A549 (cell line): Measurements from ENCODE around the gene TSEN34. TPM values are rescaled to one million over a fixed set of nuclear protein-coding genes. Genes with fewer than 3 reads are reported as not detected.
"Not testable (repeated sequence)": the region's sequence is repeated elsewhere in the genome, so short reads cannot be mapped to it uniquely, and the experiment has no call there.

Experiments used
- ATAC-seq, 2 experiments: fragments of 200-7000 bp in 1 of 2; fragments of >200 bp in 1 of 2; cut with Nextera tagmentation in 1 of 2; cut with Tn5 transposase in 1 of 2; 3 replicates each; pipeline versions ENCODE4 v1.8.0 to v1.9.1; 2018 to 2020; ENCODE audit warnings: mild to moderate bottlenecking in 1 of 2, moderate library complexity in 1 of 2
- CTCF ChIA-PET: fragments of 300-600 bp; sonication (Branson Sonifier 250); formaldehyde crosslinking; extraction: SDS; loops from one replicate; lab custom pipeline; 2021; ENCODE audit warnings: antibody characterized with exemption, inconsistent platforms; lab: Yijun Ruan, JAX
- POLR2A ChIA-PET: fragments of 350-600 bp; formaldehyde crosslinking; extraction: SDS; loops from one replicate; lab custom pipeline; 2021; ENCODE audit warnings: antibody characterized with exemption, inconsistent platforms; lab: Yijun Ruan, JAX
- DNase-seq, 2 experiments: peaks; one replicate each; pipeline versions ENCODE4 v3.0.0 to v3.0.0-alpha.2; 2011 to 2016; ENCODE audit warnings: low read depth in 1 of 2, low spot score in 1 of 2
- FAIRE-seq: peaks from 2 replicates; lab custom pipeline; 2011; peaks lifted over from hg19 to GRCh38; lab: Jason Lieb, UNC
- H3K27ac ChIP-seq, 2 experiments: fragments of >200 bp; sonication (Bioruptor Twin); formaldehyde crosslinking; 3 replicates each; pipeline ENCODE4 v1.5.1; 2016 to 2017
- H3K4me1 ChIP-seq: fragments of >200 bp; sonication (Bioruptor Twin); formaldehyde crosslinking; 3 replicates; pipeline ENCODE4 v1.6.1; 2016
- H3K4me2 ChIP-seq: fragments of >200 bp; sonication (Bioruptor Twin); formaldehyde crosslinking; 3 replicates; pipeline ENCODE4 v1.6.1; 2016
- H3K4me3 ChIP-seq: fragments of >200 bp; sonication (Bioruptor Twin); formaldehyde crosslinking; 3 replicates; pipeline ENCODE4 v1.5.1; 2016
- H3K9me3 ChIP-seq: fragments of >200 bp; sonication (Bioruptor Twin); formaldehyde crosslinking; 3 replicates; pipeline ENCODE4 v1.6.1; 2016
- CHD2 ChIP-seq: fragments of 150-350 bp; IDR thresholded peaks from 2 replicates; pipeline ENCODE4 v1.6.1; 2014; ENCODE audit warnings: low read length; ENCODE audit not compliant: partially characterized antibody
- EHF ChIP-seq: fragments of 250-450 bp; sonication (Bioruptor Pico); IDR thresholded peaks from 2 replicates; pipeline ENCODE4 v1.5.0; 2020; ENCODE audit warnings: mild to moderate bottlenecking
- EP300 ChIP-seq, 2 experiments: fragments of >200 bp; sonication (Bioruptor Twin); formaldehyde crosslinking; IDR thresholded peaks; 2 replicates in 1 of 2; 3 replicates in 1 of 2; pipeline ENCODE4 v1.6.1; 2016 to 2017
- HOXA7 ChIP-seq: fragments of 250-450 bp; sonication (Bioruptor Pico); IDR thresholded peaks from 2 replicates; pipeline ENCODE4 v1.5.0; 2020; ENCODE audit warnings: mild to moderate bottlenecking, moderate library complexity
- MAZ ChIP-seq: fragments of 150-350 bp; IDR thresholded peaks from 2 replicates; pipeline ENCODE4 v1.6.1; 2014; ENCODE audit warnings: antibody characterized with exemption, low read depth, low read length, borderline replicate concordance
- RAD21 ChIP-seq, 2 experiments: fragments of >200 bp in 1 of 2; sonication (Bioruptor Twin) in 1 of 2; formaldehyde crosslinking in 1 of 2; IDR thresholded peaks in 1 of 2; conservative IDR thresholded peaks in 1 of 2; 2 replicates in 1 of 2; 3 replicates in 1 of 2; pipeline ENCODE4 v1.6.1; 2012 to 2018; ENCODE audit warnings: inconsistent platforms in 1 of 2
- SMC3 ChIP-seq: fragments of >200 bp; sonication (Bioruptor Twin); formaldehyde crosslinking; IDR thresholded peaks from 3 replicates; pipeline ENCODE4 v1.6.1; 2018; ENCODE audit warnings: inconsistent platforms
- SREBF2 ChIP-seq: fragments of 450-650 bp; IDR thresholded peaks from 2 replicates; pipeline ENCODE4 v1.6.1; 2014; ENCODE audit warnings: mild to moderate bottlenecking, moderate library complexity
- ZC3H11A ChIP-seq: fragments of 450-650 bp; IDR thresholded peaks from 2 replicates; pipeline ENCODE4 v1.6.1; 2014; ENCODE audit warnings: antibody characterized with exemption, mild to moderate bottlenecking
- ZNF302 ChIP-seq: fragments of 250-450 bp; sonication (Bioruptor Pico); IDR thresholded peaks from 2 replicates; pipeline ENCODE4 v1.9.0; 2021; ENCODE audit warnings: inconsistent platforms, mild to moderate bottlenecking, moderate library complexity
- ZSCAN20 ChIP-seq: fragments of 250-450 bp; sonication (Bioruptor Pico); IDR thresholded peaks from 2 replicates; pipeline ENCODE4 v1.8.0; 2022; ENCODE audit warnings: mild to moderate bottlenecking, moderate library complexity
- WGBS: methylation state at CpG from one replicate; pipeline ENCODE4 v1.1.6; 2017; ENCODE audit errors: missing lambda C conversion rate; 5-methylcytosine and 5-hydroxymethylcytosine counted together
- polyA plus RNA-seq, 4 experiments: library from polyadenylated mRNA; depleted of rRNA in 3 of 4; stranded (reverse); fragments of >200 nt; fragmentation: RNase III in 1 of 4; extraction: RNeasy Plus Mini Kit Qiagen cat#74134 plus additional on column Dnase treatment in 1 of 4; gene quantifications; 2 replicates in 3 of 4; 3 replicates in 1 of 4; pipeline ENCODE4 v1.2.3, GENCODE V29; 2011 to 2017
- TF ChIP-seq, protein P1 (sequence below): fragments of >200 bp; sonication (Bioruptor Twin); formaldehyde crosslinking; IDR thresholded peaks from 3 replicates; pipeline ENCODE4 v1.5.1; 2016
- TF ChIP-seq, protein P2 (sequence below): fragments of 450-650 bp; IDR thresholded peaks from 2 replicates; pipeline ENCODE4 v1.6.1; 2014; ENCODE audit warnings: antibody characterized with exemption
- TF ChIP-seq, protein P3 (sequence below): fragments of >200 bp; sonication (Bioruptor Twin); formaldehyde crosslinking; IDR thresholded peaks from 3 replicates; pipeline ENCODE4 v1.6.1; 2016
- TF ChIP-seq, protein P4 (sequence below): fragments of 250-450 bp; sonication (Bioruptor Pico); IDR thresholded peaks from 2 replicates; pipeline ENCODE4 v1.5.0; 2021; ENCODE audit warnings: mild to moderate bottlenecking, moderate library complexity, borderline replicate concordance

Gene TSEN34
- polyA plus RNA-seq, 2 of the 4 experiments (the other 2 are of a cell fraction) = 53.4 to 90.9 TPM

DNA sequence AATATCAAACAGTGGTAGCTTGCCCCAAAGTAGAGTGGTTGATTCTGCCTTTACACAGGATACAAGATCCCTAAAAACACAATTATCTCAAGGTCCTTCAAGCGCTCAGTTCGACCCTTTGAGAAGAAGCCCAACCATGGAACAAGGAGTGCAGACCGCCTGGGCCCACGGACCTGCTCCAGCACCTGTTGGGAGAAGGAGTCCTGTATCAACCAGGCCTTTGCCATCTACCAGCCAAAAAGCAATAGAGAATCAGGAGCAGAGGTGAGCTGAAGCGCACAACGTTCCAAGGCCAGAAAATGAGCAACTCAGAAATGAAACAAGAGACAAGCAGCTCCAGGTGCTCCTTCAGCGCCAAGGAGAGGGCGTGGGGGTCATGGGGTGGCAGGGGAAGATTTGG, 38.0 kb downstream of the TSEN34 start:
- no peaks in the 10 kb centered on the region for H3K4me1 ChIP-seq
- 75% methylated on average over 8 of the region's 8 CpGs for WGBS
- no peak overlapping the region for H3K4me2 ChIP-seq
- no peak for DNase-seq
- no peak overlapping the region for H3K4me3 ChIP-seq
- TF ChIP-seq ZNF302 (CRISPR knock-in tag) (no peak), SREBF2 (no peak), HOXA7 (no peak), EP300 (IDR thresholded peaks at IDR 0.05) (no peak), ZC3H11A (no peak), CHD2 (no peak), ZSCAN20 (no peak)
- H3K9me3 ChIP-seq = peaks cover 5% of the 10 kb centered on the region
- no peak for ATAC-seq
- no peak overlapping the region for H3K27ac ChIP-seq
- CTCF ChIA-PET = interaction anchor here (0.5 to 1.3 kb wide), 5 partner anchors 31 to 162 kb away, joined by 3 to 5 read pairs (median 3); no protein-coding TSS in a partner anchor
- FAIRE-seq = no peak
- POLR2A ChIA-PET = interaction anchor here (1.3 kb wide), 1 partner anchor 92 kb away, joined by 3 read pairs; the partner anchor contains the start of gene CNOT3

DNA sequence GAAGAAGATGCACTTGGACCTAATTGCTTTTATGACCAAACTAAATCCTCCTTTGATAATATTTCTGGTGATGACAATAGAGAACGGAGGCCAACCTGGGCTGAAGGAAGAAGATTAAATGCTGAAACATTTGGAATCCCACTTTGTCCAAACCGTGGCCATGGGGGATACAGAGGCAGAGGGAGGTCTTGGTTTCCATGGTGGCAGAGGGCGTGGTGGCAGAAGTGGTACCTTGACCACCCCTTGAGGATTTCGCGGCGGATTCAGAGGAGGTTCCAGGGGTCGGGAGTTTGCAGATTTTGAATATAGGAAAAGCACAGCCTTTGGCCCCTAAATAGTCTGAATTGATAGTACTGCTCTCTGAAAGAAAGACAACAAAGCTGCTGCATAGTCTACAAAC, 38.9 kb downstream of the TSEN34 start:
- ChIA-PET POLR2A (no interaction called here), CTCF (interaction anchor here (0.6 to 1.7 kb wide), 3 partner anchors 13 to 75 kb away, joined by 5 to 8 read pairs (median 5); partner anchors contain the start of gene LILRA6)
- 64% methylated on average over 7 of the region's 7 CpGs for WGBS
- DNase-seq (no peak), ATAC-seq (no peak), FAIRE-seq (no peak)
- H3K9me3 ChIP-seq = peaks cover 14% of the 10 kb centered on the region
- no peak overlapping the region for H3K27ac ChIP-seq
- no peak overlapping the region for H3K4me3 ChIP-seq
- no peak overlapping the region for H3K4me2 ChIP-seq
- TF ChIP-seq MAZ = no peak
- TF ChIP-seq, all 56 proteins: peak for 0
- H3K4me1 ChIP-seq = no peaks in the 10 kb centered on the region

DNA sequence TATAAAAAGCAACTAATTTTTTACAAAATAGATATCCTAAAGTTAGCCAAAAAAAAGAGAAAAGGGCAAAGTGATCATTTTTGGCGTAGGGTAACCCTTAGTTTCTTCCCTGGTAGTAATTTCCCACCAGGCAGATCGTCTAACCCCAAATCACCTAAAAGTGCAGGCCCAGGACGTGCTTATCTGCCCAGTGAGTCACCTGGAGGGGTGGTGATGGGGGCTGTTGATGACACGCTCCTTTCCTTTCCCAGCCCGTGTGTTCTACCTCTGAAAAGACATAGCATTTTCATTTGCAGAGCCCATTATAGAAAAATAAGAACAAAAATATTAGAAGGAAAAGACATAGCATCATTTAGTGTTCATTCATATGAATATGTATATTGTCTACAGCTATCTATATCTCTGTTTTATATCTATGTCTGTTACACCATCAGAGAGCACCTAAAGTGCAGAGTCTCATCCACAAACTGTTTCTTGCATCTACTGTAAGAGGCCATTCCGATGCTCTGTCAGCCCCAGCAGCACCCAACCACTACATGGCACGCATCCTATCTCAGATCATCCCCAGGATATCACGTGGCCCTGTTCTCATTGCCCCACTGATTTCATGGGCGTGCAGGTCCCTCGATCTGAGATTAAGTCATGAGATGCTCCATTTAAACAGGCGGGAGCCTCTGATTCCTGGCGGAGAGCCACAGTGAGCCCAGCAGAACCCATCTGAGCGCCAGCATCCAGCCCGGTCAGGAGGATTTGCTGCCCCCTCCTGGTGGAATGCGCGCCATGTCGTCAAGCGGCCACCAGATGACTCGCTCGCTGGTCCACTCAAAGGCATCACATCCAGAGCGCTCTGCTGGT, 40.2 kb downstream of the TSEN34 start:
- DNase-seq = peak; percentile 57 to 82
- no peak overlapping the region for H3K27ac ChIP-seq
- no peaks in the 10 kb centered on the region for H3K4me1 ChIP-seq
- no peak for FAIRE-seq
- CTCF ChIA-PET = interaction anchor here (0.6 to 2.4 kb wide), 20 partner anchors 9 to 160 kb away, joined by 3 to 10 read pairs (median 3); partner anchors contain the start of genes LILRA6, LILRB3 and TSEN34
- ATAC-seq = peak; percentile 98 to 99
- WGBS = 17% methylated on average over 20 of the region's 21 CpGs
- POLR2A ChIA-PET = no interaction called here
- H3K4me3 ChIP-seq = no peak overlapping the region
- peaks cover 21% of the 10 kb centered on the region for H3K9me3 ChIP-seq
- TF ChIP-seq MAZ = no peak
- peak; percentile 80 for TF ChIP-seq SMC3
- TF ChIP-seq, protein P1, sequence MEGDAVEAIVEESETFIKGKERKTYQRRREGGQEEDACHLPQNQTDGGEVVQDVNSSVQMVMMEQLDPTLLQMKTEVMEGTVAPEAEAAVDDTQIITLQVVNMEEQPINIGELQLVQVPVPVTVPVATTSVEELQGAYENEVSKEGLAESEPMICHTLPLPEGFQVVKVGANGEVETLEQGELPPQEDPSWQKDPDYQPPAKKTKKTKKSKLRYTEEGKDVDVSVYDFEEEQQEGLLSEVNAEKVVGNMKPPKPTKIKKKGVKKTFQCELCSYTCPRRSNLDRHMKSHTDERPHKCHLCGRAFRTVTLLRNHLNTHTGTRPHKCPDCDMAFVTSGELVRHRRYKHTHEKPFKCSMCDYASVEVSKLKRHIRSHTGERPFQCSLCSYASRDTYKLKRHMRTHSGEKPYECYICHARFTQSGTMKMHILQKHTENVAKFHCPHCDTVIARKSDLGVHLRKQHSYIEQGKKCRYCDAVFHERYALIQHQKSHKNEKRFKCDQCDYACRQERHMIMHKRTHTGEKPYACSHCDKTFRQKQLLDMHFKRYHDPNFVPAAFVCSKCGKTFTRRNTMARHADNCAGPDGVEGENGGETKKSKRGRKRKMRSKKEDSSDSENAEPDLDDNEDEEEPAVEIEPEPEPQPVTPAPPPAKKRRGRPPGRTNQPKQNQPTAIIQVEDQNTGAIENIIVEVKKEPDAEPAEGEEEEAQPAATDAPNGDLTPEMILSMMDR = peak; percentile 92
- TF ChIP-seq, protein P2, sequence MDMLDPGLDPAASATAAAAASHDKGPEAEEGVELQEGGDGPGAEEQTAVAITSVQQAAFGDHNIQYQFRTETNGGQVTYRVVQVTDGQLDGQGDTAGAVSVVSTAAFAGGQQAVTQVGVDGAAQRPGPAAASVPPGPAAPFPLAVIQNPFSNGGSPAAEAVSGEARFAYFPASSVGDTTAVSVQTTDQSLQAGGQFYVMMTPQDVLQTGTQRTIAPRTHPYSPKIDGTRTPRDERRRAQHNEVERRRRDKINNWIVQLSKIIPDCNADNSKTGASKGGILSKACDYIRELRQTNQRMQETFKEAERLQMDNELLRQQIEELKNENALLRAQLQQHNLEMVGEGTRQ = peak; percentile 24; the same call in 1 of the 2 replicates
- TF ChIP-seq RAD21 (conservative IDR thresholded peaks at IDR 0.05 in 1 of 2, IDR thresholded peaks at IDR 0.05 in 1 of 2) = peak; percentile 85 to 87
- TF ChIP-seq EHF (CRISPR knock-in tag) = no peak
- TF ChIP-seq, all 56 proteins: peak for 4
- H3K4me2 ChIP-seq = peak overlapping the region; percentile 11; the same call in 1 of the 3 replicates

DNA sequence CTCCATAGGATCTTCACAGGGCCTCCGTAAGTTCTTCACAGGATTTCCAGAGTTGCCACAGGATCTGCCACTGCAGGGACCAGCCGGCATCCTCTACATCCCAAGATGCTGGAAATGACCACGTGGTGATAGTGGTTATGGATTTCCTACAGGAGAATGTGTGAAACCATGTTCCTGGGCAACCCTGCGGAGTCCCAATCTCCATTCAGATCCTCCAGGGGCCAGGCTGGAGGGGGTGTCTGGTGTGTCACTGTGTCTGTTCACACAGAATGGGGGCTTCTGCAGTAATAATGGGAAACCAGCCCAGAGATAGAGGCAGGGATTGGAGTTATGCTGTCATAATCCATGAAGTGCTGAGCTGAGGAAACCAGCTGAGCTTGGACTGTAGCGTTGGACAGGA, 42.8 kb downstream of the TSEN34 start:
- H3K27ac ChIP-seq = no peak overlapping the region
- TF ChIP-seq, protein P3, sequence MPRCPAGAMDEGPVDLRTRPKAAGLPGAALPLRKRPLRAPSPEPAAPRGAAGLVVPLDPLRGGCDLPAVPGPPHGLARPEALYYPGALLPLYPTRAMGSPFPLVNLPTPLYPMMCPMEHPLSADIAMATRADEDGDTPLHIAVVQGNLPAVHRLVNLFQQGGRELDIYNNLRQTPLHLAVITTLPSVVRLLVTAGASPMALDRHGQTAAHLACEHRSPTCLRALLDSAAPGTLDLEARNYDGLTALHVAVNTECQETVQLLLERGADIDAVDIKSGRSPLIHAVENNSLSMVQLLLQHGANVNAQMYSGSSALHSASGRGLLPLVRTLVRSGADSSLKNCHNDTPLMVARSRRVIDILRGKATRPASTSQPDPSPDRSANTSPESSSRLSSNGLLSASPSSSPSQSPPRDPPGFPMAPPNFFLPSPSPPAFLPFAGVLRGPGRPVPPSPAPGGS = no peak
- no peak for TF ChIP-seq ZSCAN20
- TF ChIP-seq, protein P4, sequence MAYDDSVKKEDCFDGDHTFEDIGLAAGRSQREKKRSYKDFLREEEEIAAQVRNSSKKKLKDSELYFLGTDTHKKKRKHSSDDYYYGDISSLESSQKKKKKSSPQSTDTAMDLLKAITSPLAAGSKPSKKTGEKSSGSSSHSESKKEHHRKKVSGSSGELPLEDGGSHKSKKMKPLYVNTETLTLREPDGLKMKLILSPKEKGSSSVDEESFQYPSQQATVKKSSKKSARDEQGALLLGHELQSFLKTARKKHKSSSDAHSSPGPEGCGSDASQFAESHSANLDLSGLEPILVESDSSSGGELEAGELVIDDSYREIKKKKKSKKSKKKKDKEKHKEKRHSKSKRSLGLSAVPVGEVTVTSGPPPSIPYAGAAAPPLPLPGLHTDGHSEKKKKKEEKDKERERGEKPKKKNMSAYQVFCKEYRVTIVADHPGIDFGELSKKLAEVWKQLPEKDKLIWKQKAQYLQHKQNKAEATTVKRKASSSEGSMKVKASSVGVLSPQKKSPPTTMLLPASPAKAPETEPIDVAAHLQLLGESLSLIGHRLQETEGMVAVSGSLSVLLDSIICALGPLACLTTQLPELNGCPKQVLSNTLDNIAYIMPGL = no peak
- H3K4me2 ChIP-seq = no peak overlapping the region
- POLR2A ChIA-PET = no interaction called here
- H3K9me3 ChIP-seq = peaks cover 21% of the 10 kb centered on the region
- no peak for ATAC-seq
- H3K4me3 ChIP-seq = no peak overlapping the region
- FAIRE-seq = no peak
- WGBS = 42% methylated on average over 5 of the region's 5 CpGs
- DNase-seq = no peak
- CTCF ChIA-PET = interaction anchor here (1.0 to 3.2 kb wide), 4 partner anchors 13 to 158 kb away, joined by 3 to 10 read pairs (median 6); no protein-coding TSS in a partner anchor
- no peaks in the 10 kb centered on the region for H3K4me1 ChIP-seq

DNA sequence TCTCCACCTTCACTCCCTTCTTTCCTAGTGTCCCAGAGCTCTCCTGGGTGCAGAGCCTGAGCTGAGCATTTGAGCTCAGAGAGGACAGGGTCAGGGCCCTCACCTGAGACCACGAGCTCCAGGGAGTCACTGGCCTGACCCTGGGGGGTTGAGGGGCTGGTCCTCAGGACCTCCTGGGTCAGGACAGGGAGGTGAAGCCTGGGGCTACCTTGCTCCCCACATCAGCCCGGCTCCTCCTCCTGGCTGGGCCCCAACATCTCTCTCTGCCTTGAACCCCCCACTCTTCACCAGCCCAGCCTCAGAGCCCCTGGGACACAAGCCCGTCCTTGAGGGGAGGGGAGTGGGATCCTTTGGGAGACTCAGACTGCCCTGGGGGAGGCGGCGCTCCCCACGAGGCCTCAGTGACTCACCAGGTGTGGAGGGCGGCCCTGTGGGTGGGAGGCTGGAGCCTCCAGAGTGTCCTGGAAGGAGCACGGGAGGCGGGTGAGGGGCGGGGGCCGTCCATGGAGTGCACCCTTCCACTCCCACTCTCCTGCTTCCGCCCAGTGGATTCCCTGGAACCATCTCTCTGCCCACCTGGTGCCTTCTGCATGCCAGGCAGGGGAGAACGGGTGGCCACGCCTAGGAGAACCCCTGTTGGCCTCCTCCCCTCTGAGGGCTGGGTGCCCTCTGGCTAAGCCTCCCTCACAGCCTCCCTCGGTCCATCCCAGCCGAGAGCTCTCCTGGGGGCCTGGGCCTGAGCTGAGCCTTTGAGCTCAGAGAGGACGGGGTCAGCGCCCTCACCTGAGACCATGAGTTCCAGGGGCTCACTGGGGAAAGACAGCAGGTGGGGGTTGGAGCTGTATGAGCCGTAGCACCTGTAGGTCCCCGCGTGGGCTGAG, 48.6 kb downstream of the TSEN34 start:
- ATAC-seq = peak; percentile 33 to 50; a peak in 5 of 6 replicates
- FAIRE-seq, H3K4me2 ChIP-seq, H3K4me1 ChIP-seq, DNase-seq, H3K27ac ChIP-seq, POLR2A ChIA-PET, H3K9me3 ChIP-seq, H3K4me3 ChIP-seq: not testable (repeated sequence)
- 39% methylated on average over 12 of the region's 21 CpGs for WGBS
- CTCF ChIA-PET = interaction anchor here (1.0 to 1.3 kb wide), 2 partner anchors 26 to 71 kb away, joined by 3 to 4 read pairs; no protein-coding TSS in a partner anchor
